Stimulated activated CD8-positive, alpha-beta memory T cell treated with anti-CD3 and anti-CD28 coated beads, Interleukin-15, amount 100 ng/mL, for 48 hours (primary cell): ENCODE measurements around the gene SYNDIG1.

ENCODE experiments used
- DNase-seq, 2 donors: peaks; one replicate each; pipeline ENCODE4 v3.0.0-alpha.2; 2020; ENCODE audit warnings: low read depth in 2 of 2

SYNDIG1 gene

DNA sequence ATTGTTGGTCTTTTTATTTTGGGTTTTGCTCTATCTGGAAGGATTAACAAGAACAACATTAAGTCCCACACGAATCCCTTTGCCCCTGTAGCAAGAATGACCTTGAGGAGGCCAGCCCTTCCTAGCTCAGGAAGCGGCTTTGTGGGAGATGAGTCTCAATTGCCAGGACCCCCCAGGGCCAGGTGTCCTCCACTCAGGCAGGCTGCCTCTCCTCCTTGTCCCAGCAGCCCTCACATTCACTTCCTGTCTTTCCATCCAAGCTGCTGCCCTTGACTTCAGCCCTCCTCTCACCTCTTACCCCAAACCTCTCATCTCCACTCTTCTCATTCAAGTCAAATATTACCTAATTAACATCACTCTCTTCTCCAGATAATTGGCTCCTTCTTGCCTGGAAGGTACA, 22.6 kb upstream of the SYNDIG1 start:
- no peak for DNase-seq

DNA sequence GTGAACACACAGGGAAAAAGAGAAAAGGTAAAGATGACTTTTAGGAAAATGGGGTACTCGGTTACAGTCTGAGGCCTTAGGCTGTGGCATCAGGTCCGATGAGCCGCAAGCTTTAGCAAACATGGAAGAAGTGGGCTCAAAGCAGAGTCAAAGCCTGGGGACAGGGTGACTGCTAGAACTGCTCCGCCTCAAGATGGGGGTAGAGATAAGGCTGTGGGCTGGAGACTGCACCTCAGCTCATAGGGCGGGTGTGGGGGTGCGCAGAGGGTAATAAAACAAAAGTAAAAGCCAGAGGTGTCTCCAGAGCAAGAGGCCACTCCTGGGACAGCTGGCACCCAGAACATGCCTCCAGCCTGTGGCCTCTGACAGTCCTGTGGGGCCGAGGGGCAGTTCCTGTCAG, 21.3 kb upstream of the SYNDIG1 start:
- no peak for DNase-seq

DNA sequence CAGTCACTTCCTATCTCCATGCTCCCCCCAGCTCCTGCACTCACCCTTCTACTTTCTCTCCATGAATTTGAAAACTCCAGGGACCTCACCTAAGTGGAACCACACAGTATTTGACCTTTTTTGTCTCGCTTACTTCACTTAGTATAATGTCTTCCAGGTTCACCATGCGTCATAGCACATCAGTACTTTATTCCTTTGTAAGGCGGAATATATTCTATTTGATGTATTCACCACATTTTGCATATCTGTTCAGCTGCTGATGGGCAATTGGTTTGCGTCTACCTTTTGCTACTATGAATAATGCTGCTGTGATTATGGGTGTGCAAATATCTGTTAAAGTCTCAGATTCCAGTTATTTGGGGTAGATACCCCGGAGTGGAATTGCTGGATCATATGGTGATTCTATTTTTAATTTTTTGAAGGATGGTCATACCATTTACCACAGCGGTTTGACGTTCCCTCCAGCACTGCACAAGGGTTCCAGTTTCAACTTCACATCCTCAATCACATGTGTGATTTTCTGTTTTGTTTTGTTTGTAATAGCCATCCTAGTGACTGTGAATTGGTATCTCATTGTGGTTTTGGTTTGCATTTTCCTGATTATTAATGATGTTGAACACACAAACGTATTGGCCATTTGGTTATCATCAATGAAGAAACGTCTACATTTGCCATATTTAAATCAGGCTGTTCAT, 20.3 kb upstream of the SYNDIG1 start:
- no peak for DNase-seq

DNA sequence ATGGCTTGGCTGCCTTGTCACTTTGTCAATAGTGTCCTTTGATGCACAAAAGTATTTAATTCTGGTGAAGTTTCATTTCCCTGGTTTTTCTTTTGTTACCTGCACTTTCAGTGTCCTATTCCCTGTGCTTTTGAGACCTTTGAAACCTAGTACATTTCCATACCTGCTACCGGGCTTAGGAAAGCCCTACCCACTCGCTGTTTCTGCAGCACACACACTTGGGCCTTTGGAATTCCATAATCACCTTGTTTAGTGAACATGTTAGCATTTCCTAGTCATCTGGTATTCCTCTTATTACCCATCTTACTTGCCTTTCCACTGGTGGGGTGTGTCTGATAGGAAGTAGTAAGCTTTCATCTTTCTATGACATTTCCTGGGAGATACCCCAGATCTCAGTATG, 19.3 kb upstream of the SYNDIG1 start:
- DNase-seq = no peak

DNA sequence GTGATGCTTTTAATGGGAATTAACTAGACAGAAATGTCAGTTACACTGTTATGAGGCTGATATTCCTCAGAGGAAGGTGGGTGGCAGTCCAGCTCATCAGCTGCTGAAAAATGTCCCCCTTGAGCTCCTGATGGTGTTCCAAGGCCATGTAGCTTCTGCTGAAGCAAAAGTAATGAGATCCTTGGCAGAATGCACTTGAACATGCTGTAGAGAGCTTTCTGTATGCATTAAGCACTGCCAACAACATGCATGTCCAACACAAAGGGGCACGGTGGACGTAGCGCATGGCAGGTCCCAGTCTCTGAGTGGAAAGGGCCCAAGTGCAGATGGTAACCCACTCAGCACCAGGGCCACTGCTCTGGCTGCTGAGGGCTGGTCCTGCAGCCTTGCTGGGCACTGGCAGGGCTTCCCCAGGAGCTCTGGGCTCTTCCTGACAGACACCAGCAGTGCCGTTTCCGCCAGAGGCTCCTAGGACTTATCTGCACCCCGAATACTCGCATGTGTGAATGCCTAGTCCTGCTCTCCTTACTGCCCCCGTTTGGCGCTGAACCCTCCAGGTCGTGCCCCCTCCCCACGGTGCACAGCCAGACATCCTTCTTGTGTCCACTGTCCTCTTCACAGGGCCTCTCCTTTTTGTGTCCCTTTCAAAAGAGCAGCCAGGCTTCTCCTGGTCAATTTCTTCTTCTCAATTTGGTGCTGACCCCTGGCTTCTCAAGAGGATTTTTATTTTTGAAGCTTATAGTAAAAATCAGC, 18.6 kb upstream of the SYNDIG1 start:
- DNase-seq = no peak

DNA sequence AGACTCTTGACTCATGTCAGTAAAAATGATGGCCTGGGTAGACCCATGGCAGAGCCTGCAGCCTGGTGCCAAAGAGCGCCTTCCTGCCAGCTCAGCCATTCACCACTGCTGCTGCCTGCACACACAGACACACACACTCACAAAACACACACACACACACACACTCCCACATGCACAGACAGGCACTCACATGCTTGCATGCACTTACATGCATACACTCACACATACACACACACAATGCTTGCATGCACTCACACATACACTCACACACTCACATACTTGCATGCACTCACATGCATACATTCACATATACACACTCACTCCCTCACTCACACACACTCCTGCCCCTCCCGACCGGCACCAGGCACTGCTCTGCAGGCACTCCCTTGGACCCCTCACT, 18.0 kb upstream of the SYNDIG1 start:
- DNase-seq = no peak

DNA sequence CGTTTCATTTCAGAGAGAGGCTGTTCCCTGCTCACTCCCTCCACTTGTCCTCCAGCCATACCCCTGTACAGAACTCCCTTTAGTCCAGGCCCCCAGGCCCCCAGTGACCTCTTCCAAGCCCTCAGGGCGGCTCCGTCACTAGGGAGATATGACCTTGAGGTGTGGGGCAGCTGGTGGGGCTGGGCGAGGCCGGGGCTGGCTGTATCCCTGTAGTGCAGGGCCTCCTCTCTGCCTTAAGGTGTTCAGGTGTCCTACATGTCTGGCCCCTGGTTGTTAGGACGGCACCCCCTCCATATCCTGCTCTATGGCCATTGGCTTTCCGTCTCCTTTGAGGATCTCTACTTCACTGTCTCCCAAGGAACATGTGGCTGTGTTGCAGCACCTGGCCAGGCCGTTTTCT, 17.4 kb upstream of the SYNDIG1 start:
- DNase-seq = no peak

DNA sequence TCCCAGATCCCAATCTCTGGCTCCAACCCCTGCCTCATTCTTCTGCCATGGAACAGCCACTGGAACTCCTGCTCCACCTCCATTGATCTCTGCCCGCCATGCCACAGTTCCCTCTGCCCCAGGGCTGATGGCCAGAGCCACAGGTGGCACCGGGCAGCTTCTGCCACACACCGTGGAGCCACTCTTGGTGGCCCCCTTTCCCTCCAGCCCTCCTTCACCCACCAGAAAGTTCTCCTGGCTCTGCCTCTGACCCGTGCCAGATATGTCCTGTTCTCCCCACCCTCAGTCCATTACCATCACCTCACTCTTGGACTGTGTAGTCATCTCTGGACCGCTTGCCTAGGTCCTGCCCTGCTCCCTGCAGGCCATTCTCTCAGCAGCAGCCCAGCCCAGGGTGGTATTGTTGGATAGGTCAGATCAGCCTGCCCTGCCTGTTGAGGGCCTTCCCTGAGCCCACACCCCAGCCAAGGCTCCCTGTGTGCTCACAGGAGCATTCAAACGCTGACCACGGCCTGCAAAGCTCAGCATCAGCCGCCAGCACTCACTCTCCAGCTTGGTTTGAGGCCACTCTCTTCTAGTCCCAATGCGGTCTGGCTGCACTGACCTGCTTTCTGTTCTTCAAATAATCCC, 16.8 kb upstream of the SYNDIG1 start:
- DNase-seq = no peak

DNA sequence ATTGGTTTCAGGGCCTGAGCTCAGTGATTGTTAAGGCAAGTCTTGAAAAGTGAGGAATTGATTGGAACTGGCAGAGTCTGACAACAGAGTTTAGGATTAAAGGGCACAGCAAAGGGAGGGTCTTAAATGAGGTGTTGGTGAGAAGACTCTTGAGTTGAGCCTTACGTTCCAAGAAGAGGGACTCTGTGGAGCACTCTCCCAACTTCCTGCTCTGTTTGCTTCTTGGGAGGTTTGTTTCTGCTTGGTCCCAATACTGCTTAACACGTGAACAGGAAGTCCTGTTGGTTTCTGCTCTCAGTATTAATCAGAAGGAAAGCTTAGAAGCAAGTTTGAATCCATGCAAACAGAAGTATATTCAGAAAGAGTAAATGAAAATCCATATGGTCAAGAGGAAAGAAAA, 15.6 kb upstream of the SYNDIG1 start:
- DNase-seq = no peak

DNA sequence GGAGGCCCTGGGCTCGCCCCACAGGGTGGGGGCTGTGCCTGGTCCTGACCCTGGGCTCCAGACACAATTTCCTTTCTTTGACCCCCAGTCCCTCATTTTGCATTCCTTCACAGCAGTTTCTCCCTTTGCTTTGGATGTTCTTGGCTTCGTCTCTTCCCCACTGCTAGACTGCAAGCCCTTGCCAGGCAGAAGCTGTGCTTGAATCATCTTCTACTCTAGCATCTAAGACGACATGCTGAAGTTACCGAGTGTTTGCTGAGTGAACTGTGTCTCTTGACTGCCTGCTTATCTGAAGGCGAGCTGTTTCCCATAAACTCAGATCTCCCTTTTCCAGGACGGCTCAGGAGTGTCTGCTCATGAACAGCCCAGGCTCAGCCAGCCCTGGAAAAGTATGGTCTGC, 14.3 kb upstream of the SYNDIG1 start:
- DNase-seq = no peak

DNA sequence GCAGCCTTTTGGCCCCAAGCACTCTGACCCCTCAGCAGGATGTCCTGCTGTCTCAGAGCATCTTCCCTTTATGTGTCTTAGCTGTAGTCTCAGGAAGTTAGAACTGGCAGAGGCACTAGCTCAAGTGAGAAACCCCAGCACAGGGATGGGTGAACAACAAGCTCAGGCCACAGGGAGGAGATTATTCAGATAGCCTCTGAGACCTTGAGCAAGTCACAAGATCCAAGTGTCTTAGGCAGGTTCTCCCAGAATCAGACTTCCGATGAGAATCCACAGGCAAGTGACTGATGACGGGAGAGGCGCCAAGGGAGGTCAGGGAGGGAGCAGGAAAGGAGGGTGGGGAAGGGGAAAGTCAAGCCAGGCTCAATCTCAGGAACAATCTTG, 13.0 kb upstream of the SYNDIG1 start:
- DNase-seq = no peak

DNA sequence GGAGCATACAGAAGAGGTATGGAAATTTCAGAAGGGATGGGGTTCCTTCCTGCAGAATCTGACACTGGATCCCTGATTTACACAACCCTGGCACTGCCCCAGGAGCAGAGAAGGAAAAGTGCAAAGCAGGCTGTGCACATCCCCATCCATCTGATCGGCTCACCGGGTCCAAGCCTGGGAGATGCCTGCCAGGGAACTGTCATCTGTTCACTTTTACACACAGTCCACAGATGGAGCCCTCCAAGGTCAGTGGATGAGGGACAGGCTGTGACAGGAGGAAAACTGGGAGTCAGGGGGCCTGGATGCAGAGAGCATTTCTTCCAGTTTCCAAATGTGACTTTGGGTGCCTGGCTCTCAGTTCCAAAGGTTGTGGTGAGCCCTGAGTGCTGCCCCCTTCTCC, 11.0 kb upstream of the SYNDIG1 start:
- DNase-seq = no peak

DNA sequence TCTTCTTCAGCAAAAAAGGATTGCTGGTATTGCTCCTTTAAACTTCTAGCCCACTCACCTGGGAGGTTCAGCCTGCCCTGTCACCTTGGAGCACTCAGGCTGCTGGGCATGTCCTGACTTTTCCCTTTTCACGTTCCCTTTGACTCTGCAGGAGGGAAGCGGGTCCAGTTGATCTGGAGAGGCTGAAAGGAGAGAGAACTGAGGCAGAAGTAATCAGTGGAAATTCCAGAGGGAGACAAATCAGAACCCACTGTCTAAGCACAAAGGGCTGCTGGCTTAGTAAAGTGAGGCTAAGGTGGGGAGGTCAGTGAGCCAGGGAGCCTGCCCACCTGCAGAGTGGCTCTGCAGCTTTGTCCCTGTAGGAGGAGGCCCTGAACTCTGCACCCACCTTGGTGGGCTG, 9.7 kb upstream of the SYNDIG1 start:
- no peak for DNase-seq

DNA sequence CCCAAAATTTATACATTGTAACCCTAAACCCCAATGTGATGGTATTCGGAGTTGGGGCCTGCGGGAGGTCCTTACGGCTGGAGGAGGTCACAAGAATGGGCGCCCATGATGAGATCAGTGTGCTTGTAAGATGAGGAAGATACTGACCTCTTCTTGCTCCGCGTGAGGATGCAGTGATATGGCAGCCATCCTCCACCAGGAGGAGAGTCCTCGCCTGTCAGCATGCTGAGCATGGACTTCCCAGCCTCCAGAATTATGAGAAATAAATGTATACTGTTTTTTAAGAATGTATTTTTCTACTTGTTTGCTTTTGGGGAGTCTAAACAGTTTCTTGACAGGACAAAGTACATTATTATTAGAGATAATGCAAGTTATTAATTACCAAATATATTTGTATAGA, 8.7 kb upstream of the SYNDIG1 start:
- no peak for DNase-seq

DNA sequence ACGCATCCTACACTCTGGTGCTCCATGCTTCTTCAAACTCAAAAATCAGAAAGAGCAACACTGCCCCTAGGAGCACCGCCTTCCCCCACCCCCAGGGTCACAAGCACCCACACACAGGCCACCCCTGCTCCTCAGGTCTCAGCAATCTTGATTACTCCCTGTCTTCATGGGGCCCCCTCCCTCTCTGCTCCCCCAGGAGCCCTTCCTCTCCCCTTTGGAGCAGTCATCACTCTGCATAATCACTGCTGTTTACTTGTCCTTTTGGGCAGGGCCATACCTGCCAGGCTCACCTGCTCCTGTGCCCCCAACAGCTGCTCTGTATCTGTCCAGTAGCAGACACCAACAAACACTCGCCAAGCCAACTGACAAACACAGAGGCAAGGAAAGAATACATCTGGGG, 7.6 kb upstream of the SYNDIG1 start:
- no peak for DNase-seq

DNA sequence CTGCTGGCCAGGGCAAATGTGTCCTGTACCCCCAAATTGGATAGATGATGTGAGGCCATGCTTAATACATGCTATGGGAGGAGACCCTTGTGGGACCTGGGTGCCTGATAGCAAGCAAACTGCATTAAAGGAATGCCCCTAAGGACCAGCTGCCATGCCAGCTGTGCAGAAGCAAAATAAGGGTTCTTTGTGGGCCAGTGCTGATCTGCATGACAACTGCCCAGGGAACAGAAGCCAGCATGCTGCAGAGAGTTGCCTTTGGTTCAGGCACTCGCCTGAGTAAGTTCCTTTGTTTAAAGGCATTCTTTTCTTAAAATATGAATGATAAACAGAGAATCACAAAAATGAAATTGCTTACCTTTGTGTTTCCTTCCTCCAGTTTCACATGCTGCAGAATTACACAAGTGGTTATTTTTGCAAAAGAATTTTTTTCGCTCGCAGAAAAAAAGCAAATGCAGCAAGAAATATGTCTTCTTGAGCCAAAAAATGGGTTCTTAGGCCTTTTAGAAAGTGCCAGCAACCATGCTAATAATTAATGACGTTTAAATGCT, 6.9 kb upstream of the SYNDIG1 start:
- no peak for DNase-seq

DNA sequence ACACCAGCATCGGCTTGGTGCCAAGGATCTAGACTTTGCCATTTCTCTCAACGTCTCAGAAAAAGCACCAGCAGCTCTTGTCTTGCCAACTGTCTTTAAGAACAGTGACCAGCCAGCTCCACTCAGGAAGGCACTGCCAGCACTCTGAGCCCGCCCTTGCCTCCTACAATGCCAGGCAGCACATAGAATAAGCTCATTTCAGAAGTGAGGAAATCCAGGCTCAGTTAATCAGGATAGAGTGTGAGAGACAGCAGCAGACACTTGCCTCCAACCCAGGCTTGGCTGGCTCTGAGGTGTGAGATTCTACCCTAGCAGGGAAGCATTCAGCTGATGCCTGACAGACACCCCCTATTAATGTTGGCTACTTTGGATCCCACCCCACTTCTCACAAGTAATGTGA, 4.3 kb upstream of the SYNDIG1 start:
- no peak for DNase-seq

DNA sequence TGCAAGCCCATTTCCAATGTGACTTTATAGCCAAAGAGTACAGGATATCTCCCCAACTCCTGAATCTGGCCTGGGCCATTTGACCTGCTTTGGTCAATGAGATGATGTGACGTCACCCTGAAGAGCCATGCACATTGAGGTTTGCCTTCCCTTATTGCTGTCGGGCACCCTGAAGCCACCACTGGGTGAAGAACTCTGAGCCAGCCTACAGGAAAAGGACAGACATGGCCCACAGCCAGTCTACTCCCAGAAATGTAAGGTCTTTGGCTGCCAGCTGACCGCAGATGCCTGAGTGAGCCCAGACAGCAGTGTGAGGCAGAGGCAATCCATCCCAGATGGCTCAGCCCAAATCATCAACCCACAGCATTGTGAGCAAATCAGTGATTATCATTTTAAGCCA, 3.7 kb upstream of the SYNDIG1 start:
- no peak for DNase-seq

DNA sequence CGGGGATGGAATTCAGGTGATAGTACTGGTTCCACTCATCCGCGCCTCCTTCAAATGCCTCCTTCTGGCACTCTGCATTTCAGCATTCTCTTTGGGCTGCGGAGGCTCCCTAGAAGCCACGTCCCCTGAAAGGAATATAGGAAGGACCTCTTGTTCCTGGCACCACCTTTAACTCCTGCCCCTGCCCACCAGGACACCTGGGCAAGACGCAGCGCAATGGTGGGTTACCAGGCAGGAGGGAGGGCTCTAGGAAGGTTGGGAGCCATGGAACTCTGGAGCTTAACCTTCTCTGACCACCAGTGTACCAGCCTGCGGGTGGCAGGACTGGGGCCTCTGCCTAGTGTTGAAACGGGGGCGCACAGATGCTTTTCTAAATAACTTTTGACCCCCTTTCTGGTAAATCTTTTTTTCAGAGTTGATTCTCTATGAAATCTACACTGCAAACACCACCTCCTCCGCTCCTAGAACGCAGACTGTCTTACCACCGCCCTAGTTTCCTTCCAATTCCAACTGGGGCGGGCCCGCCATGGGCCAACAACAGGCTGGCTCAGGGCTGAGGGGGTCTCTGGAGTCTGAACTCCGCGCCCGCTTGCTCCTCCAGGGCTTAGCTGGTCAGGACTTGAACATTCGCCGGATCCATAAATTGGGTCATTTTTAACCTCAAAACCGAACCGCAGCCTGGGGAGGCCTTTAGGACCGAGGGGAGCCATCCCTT, 871 bp upstream of the SYNDIG1 start:
- DNase-seq = no peak

DNA sequence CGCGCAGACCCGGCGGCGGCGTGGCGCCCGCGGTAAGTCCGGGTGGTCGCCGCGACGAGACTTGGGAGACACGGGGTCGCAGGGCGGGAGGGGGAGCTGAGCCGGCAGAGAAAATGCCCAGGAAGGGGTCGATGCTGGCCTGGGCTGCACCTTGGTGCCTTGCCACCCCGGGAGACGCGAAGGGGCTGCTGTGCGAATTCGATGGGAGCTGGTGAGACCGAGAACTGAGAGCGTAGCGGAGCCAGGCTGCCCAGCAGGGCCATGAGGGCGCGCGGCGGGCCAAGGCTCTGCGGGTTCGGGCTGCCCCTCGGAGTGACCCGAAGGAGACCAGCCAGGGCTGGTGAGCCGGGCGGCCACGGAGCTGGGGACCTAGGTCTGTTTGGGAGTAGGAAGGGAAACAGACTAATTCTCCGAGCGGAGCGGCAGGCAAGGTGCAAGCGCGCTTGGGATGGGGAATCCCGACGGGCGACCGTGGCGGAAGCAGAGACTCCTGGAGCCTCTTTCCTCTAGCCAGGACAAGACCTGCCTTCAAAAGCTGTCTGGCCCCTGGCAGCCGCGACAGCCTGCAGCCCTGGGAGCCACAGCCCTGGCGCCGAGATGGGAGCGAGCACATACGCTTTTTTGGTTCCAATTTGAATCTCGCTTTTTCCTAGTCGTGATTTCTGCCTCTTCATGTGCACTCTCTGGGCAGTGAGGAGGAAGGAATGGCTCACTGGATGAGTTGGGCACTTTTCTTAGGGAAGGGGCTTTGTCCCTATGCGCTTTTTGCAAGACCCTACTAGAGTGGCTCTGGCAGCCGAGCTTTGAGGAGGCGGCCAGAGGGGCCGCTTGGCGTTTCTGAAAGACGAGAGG, 691 bp downstream of the SYNDIG1 start:
- DNase-seq = no peak
